HG02588 (cell line): Measurements from ENCODE around the gene NAXD.
"Not testable (repeated sequence)": the region's sequence is repeated elsewhere in the genome, so short reads cannot be mapped to it uniquely, and the experiment has no call there.

Source experiments
- ATAC-seq: cut with Tn5 transposase; IDR thresholded peaks from one replicate; pipeline ENCODE4 v1.9.1; 2021; ENCODE audit warnings: mild to moderate bottlenecking, moderate library complexity; ENCODE audit not compliant: unreplicated experiment

The NAXD gene

GRCh38 chr13:110627761-110628476 lies 12.6 kb downstream of the NAXD start:
- no peak for ATAC-seq

- no peak for ATAC-seq
Measured at GRCh38 chr13:110628477-110628793, 13.1 kb downstream of the NAXD start.

GRCh38 chr13:110628952-110629701 lies 13.8 kb downstream of the NAXD start:
- no peak for ATAC-seq

GRCh38 chr13:110629735-110630134 lies 14.4 kb downstream of the NAXD start:
- ATAC-seq, result no peak

GRCh38 chr13:110630566-110631119 lies 15.3 kb downstream of the NAXD start:
- no peak for ATAC-seq

GRCh38 chr13:110632255-110632654 lies 16.9 kb downstream of the NAXD start:
- ATAC-seq, result not testable (repeated sequence)

- ATAC-seq, result no peak
Measured at GRCh38 chr13:110633776-110634175, 18.4 kb downstream of the NAXD start.

- no peak for ATAC-seq
Measured at GRCh38 chr13:110634558-110634957, 19.2 kb downstream of the NAXD start.

GRCh38 chr13:110635405-110636002 lies 20.2 kb downstream of the NAXD start:
- no peak for ATAC-seq

GRCh38 chr13:110636053-110636475 lies 20.7 kb downstream of the NAXD start:
- ATAC-seq, result no peak

- ATAC-seq, result no peak
Measured at GRCh38 chr13:110636701-110637201, 21.4 kb downstream of the NAXD start.

- ATAC-seq, result no peak
Measured at GRCh38 chr13:110637275-110637674, 21.9 kb downstream of the NAXD start.

GRCh38 chr13:110637747-110638146 lies 22.4 kb downstream of the NAXD start:
- no peak for ATAC-seq

GRCh38 chr13:110638257-110638656 lies 22.9 kb downstream of the NAXD start:
- ATAC-seq, result no peak

- ATAC-seq, result no peak
Measured at GRCh38 chr13:110638814-110639806, 23.8 kb downstream of the NAXD start.

GRCh38 chr13:110639935-110640334 lies 24.6 kb downstream of the NAXD start:
- no peak for ATAC-seq

- no peak for ATAC-seq
Measured at GRCh38 chr13:110640591-110641029, 25.3 kb downstream of the NAXD start.

- ATAC-seq, result no peak
Measured at GRCh38 chr13:110641055-110642015, 26.0 kb downstream of the NAXD start.

GRCh38 chr13:110642291-110642981 lies 27.1 kb downstream of the NAXD start:
- no peak for ATAC-seq
